NCI-H226 (cell line): ENCODE results near the gene DEFB124.
"Not testable (repeated sequence)": the region's sequence is repeated elsewhere in the genome, so short reads cannot be mapped to it uniquely, and the experiment has no call there.

Experiments
- DNase-seq: peaks from one replicate; pipeline ENCODE4 v3.0.0-alpha.2; 2015

The DEFB124 gene

GRCh38 chr20:31485450-31486339 lies 10.8 kb upstream of the DEFB124 start:
- peak; percentile 60 for DNase-seq

GRCh38 chr20:31484001-31484400 lies 9.1 kb upstream of the DEFB124 start:
- no peak for DNase-seq

- peak; percentile 56 for DNase-seq
Observed at GRCh38 chr20:31476643-31477215, 1.8 kb upstream of the DEFB124 start.

- DNase-seq = no peak
Observed at GRCh38 chr20:31476294-31476585, 1.3 kb upstream of the DEFB124 start.

- no peak for DNase-seq
Observed at GRCh38 chr20:31475472-31476293, 756 bp upstream of the DEFB124 start.

- no peak for DNase-seq
Observed at GRCh38 chr20:31474097-31474436, 860 bp downstream of the DEFB124 start.

- peak; percentile 52 for DNase-seq
Observed at GRCh38 chr20:31473331-31474096, 1.4 kb downstream of the DEFB124 start.

GRCh38 chr20:31472395-31473330 lies 2.3 kb downstream of the DEFB124 start:
- no peak for DNase-seq

GRCh38 chr20:31470946-31471345 lies 4.0 kb downstream of the DEFB124 start:
- not testable (repeated sequence) for DNase-seq

- DNase-seq = no peak
Observed at GRCh38 chr20:31454361-31454760, 20.6 kb downstream of the DEFB124 start.

- no peak for DNase-seq
Observed at GRCh38 chr20:31452575-31452974, 22.4 kb downstream of the DEFB124 start.

GRCh38 chr20:31449511-31450414 lies 25.2 kb downstream of the DEFB124 start:
- DNase-seq = no peak

- no peak for DNase-seq
Observed at GRCh38 chr20:31446084-31446819, 28.7 kb downstream of the DEFB124 start.

- DNase-seq = no peak
Observed at GRCh38 chr20:31440012-31440659, 34.8 kb downstream of the DEFB124 start, which contains the start of gene DEFB123. Gene DEFB123, plus strand, starts transcription at chr20:31440632. Its CDS starts 67 bp downstream, at chr20:31440699.

GRCh38 chr20:31430568-31431115 lies 44.3 kb downstream of the DEFB124 start:
- peak; percentile 7 for DNase-seq

GRCh38 chr20:31427576-31427975 lies 47.4 kb downstream of the DEFB124 start:
- not testable (repeated sequence) for DNase-seq

- not testable (repeated sequence) for DNase-seq
Observed at GRCh38 chr20:31426891-31427551, 47.9 kb downstream of the DEFB124 start.

GRCh38 chr20:31425797-31426196 lies 49.1 kb downstream of the DEFB124 start:
- DNase-seq = no peak
